Natural killer cell (primary cell): ENCODE data around the gene AR. TPM values are rescaled to one million over a fixed set of nuclear protein-coding genes. Genes with fewer than 3 reads are reported as not detected.

Experiments used
- ATAC-seq, 3 donors: fragments of 150-1000 bp in 2 of 3; fragments of 200-7000 bp in 1 of 3; cut with Tn5 transposase; 1 replicate in 1 of 3; 2 replicates in 2 of 3; pipeline ENCODE4 v1.10.0; 2021; ENCODE audit warnings: mild to moderate bottlenecking in 2 of 3, moderate library complexity in 2 of 3
- DNase-seq, 2 donors: peaks; one replicate each; pipeline versions ENCODE4 v3.0.0 to v3.0.0-alpha.2; 2013 to 2021; ENCODE audit warnings: mixed read lengths in 1 of 2
- H3K27ac ChIP-seq: one replicate; pipeline ENCODE4 v1.5.1; 2013; ENCODE audit warnings: mild to moderate bottlenecking, low read length
- H3K27me3 ChIP-seq: one replicate; pipeline ENCODE4 v1.6.1; 2013; ENCODE audit warnings: low read length; ENCODE audit not compliant: control insufficient read depth, insufficient read depth
- H3K36me3 ChIP-seq: one replicate; pipeline ENCODE4 v1.6.1; 2013; ENCODE audit warnings: low read length; ENCODE audit not compliant: control insufficient read depth, insufficient read depth
- H3K4me1 ChIP-seq: one replicate; pipeline ENCODE4 v1.6.1; 2013; ENCODE audit warnings: low read length; ENCODE audit not compliant: control insufficient read depth, insufficient read depth
- H3K4me3 ChIP-seq: one replicate; pipeline ENCODE4 v1.5.1; 2013; ENCODE audit warnings: low read length
- H3K9me3 ChIP-seq: one replicate; pipeline ENCODE4 v1.6.1; 2013; ENCODE audit warnings: low read length; ENCODE audit not compliant: control insufficient read depth, insufficient read depth
- H3K27ac Mint-ChIP-seq, 2 donors: one replicate each; pipeline ENCODE4 v1.8.0; 2022; ENCODE audit warnings: mild to moderate bottlenecking in 2 of 2, mixed read lengths in 2 of 2, moderate library complexity in 1 of 2
- H3K27me3 Mint-ChIP-seq, 2 donors: one replicate each; pipeline ENCODE4 v1.8.0; 2022; ENCODE audit warnings: low read depth in 2 of 2, mixed read lengths in 2 of 2
- H3K36me3 Mint-ChIP-seq: one replicate; pipeline ENCODE4 v1.8.0; 2022; ENCODE audit warnings: mixed read lengths
- H3K4me1 Mint-ChIP-seq, 2 donors: one replicate each; pipeline ENCODE4 v1.8.0; 2022; ENCODE audit warnings: mixed read lengths in 2 of 2
- H3K4me3 Mint-ChIP-seq: one replicate; pipeline ENCODE4 v1.8.0; 2022; ENCODE audit warnings: mild to moderate bottlenecking, moderate library complexity, mixed read lengths
- H3K9me3 Mint-ChIP-seq, 2 donors: one replicate each; pipeline ENCODE4 v1.8.0; 2022; ENCODE audit warnings: mixed read lengths in 2 of 2
- CTCF ChIP-seq: fragments of 200-600 bp; IDR thresholded peaks from one replicate; pipeline ENCODE4 v1.8.0; 2022; ENCODE audit warnings: antibody characterized with exemption
- WGBS: methylation state at CpG from one replicate; pipeline ENCODE4 v1.1.7; 2013; ENCODE audit warnings: missing lambda C conversion rate; ENCODE audit not compliant: insufficient coverage; 5-methylcytosine and 5-hydroxymethylcytosine counted together
- intact Hi-C: fragments of 100-400 bp; cut with micrococcal nuclease; formaldehyde crosslinking; loops from one replicate; pipeline ENCODE4 v1.14.2; 2022
- total RNA-seq, 4 donors: library from RNA; stranded (reverse); fragments of 120-200 nt in 1 of 4; gene quantifications; one replicate each; pipeline versions ENCODE4 v1.2.3 to v1.2.4, GENCODE V29; 2013 to 2022

Gene AR
- total RNA-seq, 3 donors from 2014 or later (not counting 1 experiment from before 2014, with no cell fraction given), result 0.02 TPM; not detected in 2

- Histone ChIP-seq H3K36me3 (no peaks in the 10 kb centered on the region), H3K4me1 (no peaks in the 10 kb centered on the region), H3K27me3 (no peaks in the 10 kb centered on the region), H3K4me3 (no peak overlapping the region), H3K9me3 (no peaks in the 10 kb centered on the region), H3K27ac (no peak overlapping the region)
- no CpG with 5 or more reads among the region's 1 CpG for WGBS
- TF ChIP-seq CTCF, result no peak
- no peaks in the 10 kb centered on the region for H3K27me3 Mint-ChIP-seq
- ATAC-seq, result no peak
- H3K27ac Mint-ChIP-seq, result no peak overlapping the region
- H3K4me1 Mint-ChIP-seq, result no peaks in the 10 kb centered on the region
- H3K36me3 Mint-ChIP-seq, result peaks cover 7% of the 10 kb centered on the region
- H3K4me3 Mint-ChIP-seq, result no peak overlapping the region
- no peak for DNase-seq
- H3K9me3 Mint-ChIP-seq, result peaks cover 2 to 7% of the 10 kb centered on the region in 2 donors
- intact Hi-C loops, result no loop called here
Observed at GRCh38 chrX:67614423-67614822, 70.6 kb downstream of the AR start.

GRCh38 chrX:67619253-67619652, 75.4 kb downstream of the AR start:
- Mint-ChIP-seq H3K4me1 (no peaks in the 10 kb centered on the region), H3K27me3 (no peaks in the 10 kb centered on the region), H3K36me3 (peaks cover 7% of the 10 kb centered on the region), H3K27ac (no peak overlapping the region), H3K9me3 (peaks cover 2 to 7% of the 10 kb centered on the region in 2 donors), H3K4me3 (no peak overlapping the region)
- Histone ChIP-seq H3K27me3 (no peaks in the 10 kb centered on the region), H3K36me3 (no peaks in the 10 kb centered on the region), H3K9me3 (no peaks in the 10 kb centered on the region), H3K27ac (no peak overlapping the region), H3K4me3 (no peak overlapping the region), H3K4me1 (no peaks in the 10 kb centered on the region)
- DNase-seq, result no peak
- intact Hi-C loops, result no loop called here
- no peak for ATAC-seq
- 67% methylated on average over 1 of the region's 1 CpG for WGBS
- no peak for TF ChIP-seq CTCF

- no peak for ATAC-seq
Observed at GRCh38 chrX:67622053-67622585, 78.3 kb downstream of the AR start.

More at GRCh38 chrX:67622053-67622585, 78.3 kb downstream of the AR start:
- no peak for TF ChIP-seq CTCF
- Histone ChIP-seq H3K27ac (no peak overlapping the region), H3K4me1 (no peaks in the 10 kb centered on the region), H3K27me3 (no peaks in the 10 kb centered on the region), H3K36me3 (no peaks in the 10 kb centered on the region), H3K4me3 (no peak overlapping the region), H3K9me3 (no peaks in the 10 kb centered on the region)
- no peak for DNase-seq
- intact Hi-C loops, result no loop called here
- Mint-ChIP-seq H3K9me3 (peaks cover 2 to 4% of the 10 kb centered on the region in 2 donors), H3K36me3 (no peaks in the 10 kb centered on the region), H3K4me1 (no peaks in the 10 kb centered on the region), H3K4me3 (no peak overlapping the region), H3K27ac (no peak overlapping the region), H3K27me3 (no peaks in the 10 kb centered on the region)
- 81% methylated on average over 1 of the region's 2 CpGs for WGBS
